ENCODE data around the gene SLC24A3. TPM values are rescaled to one million over a fixed set of nuclear protein-coding genes. Genes with fewer than 3 reads are reported as not detected.

The SLC24A3 gene
- total and polyA plus RNA-seq, 2 of the 13 experiments (the other 11 are each of a cell fraction or from before 2014, with no cell fraction given) = not detected

DNA sequence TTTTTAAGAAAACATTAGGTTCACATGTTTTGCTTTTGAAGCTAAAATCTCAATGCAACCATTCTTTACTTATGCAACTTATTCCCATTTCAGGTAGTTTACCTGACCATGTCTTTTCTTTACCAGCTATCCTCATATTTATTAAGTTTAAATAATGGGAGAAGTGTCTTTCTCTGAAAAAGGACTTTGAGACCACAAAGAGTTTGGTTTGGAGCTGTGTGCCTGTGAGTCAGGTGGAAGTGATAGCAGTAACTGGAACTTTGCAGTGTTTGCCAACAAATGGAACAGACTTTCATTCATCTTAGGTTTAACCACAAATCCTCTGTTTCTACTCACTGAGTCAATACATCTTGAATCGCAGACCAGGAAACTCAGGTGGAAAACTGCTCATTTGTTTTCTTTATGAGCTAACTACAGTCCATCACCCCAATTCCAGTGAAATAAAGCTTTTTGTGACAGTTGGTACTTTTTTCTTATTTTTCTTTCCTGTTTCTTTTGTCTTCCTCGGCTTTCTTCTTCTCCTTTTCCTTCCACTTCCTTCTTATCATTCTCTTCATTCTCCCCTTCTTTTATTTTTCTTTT is 397.3 kb downstream of the SLC24A3 start (continued):
- TF ChIP-seq, protein P1, sequence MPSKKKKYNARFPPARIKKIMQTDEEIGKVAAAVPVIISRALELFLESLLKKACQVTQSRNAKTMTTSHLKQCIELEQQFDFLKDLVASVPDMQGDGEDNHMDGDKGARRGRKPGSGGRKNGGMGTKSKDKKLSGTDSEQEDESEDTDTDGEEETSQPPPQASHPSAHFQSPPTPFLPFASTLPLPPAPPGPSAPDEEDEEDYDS (CRISPR knock-in tag; IDR thresholded peaks at IDR 0.05) = peak; percentile 43; the same call in 1 of the 2 replicates
- TF ChIP-seq KDM1A (CRISPR knock-in tag; IDR thresholded peaks at IDR 0.05) = no peak
- no peak for TF ChIP-seq DNMT1 (CRISPR knock-in tag; IDR thresholded peaks at IDR 0.05)
- TF ChIP-seq, protein P2, sequence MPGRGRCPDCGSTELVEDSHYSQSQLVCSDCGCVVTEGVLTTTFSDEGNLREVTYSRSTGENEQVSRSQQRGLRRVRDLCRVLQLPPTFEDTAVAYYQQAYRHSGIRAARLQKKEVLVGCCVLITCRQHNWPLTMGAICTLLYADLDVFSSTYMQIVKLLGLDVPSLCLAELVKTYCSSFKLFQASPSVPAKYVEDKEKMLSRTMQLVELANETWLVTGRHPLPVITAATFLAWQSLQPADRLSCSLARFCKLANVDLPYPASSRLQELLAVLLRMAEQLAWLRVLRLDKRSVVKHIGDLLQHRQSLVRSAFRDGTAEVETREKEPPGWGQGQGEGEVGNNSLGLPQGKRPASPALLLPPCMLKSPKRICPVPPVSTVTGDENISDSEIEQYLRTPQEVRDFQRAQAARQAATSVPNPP (CRISPR knock-in tag; IDR thresholded peaks at IDR 0.05) = no peak
- peak; percentile 63; the same call in 1 of the 2 replicates for TF ChIP-seq ATF1 (CRISPR knock-in tag; IDR thresholded peaks at IDR 0.05)
- TF ChIP-seq PHF20 (CRISPR knock-in tag; IDR thresholded peaks at IDR 0.05) = no peak
- TF ChIP-seq, protein P3, sequence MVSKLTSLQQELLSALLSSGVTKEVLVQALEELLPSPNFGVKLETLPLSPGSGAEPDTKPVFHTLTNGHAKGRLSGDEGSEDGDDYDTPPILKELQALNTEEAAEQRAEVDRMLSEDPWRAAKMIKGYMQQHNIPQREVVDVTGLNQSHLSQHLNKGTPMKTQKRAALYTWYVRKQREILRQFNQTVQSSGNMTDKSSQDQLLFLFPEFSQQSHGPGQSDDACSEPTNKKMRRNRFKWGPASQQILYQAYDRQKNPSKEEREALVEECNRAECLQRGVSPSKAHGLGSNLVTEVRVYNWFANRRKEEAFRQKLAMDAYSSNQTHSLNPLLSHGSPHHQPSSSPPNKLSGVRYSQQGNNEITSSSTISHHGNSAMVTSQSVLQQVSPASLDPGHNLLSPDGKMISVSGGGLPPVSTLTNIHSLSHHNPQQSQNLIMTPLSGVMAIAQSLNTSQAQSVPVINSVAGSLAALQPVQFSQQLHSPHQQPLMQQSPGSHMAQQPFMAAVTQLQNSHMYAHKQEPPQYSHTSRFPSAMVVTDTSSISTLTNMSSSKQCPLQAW (CRISPR knock-in tag; IDR thresholded peaks at IDR 0.05) = no peak
- no peak for TF ChIP-seq ZFP90 (CRISPR knock-in tag; IDR thresholded peaks at IDR 0.05; ENCODE audit: borderline replicate concordance)
- TF ChIP-seq ZNF788 (CRISPR knock-in tag; IDR thresholded peaks at IDR 0.05; ENCODE audit: borderline replicate concordance) = peak; percentile 66; the same call in 1 of the 2 replicates
- no peak for TF ChIP-seq NFYB (CRISPR knock-in tag; IDR thresholded peaks at IDR 0.05)
- TF ChIP-seq SALL1 (CRISPR knock-in tag; IDR thresholded peaks at IDR 0.05) = peak; percentile 50; the same call in 1 of the 2 replicates
- TF ChIP-seq, protein P4, sequence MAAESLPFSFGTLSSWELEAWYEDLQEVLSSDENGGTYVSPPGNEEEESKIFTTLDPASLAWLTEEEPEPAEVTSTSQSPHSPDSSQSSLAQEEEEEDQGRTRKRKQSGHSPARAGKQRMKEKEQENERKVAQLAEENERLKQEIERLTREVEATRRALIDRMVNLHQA (CRISPR knock-in tag; IDR thresholded peaks at IDR 0.05) = no peak
- no peak for TF ChIP-seq SNRNP70 (IDR thresholded peaks at IDR 0.05; ENCODE audit: low read depth, low read length)
- 0 out of 2 replicates have a peak, but pooled peaks have one; percentile 59 for TF ChIP-seq MXD4 (CRISPR knock-in tag; IDR thresholded peaks at IDR 0.05)
- no peak for TF ChIP-seq SALL2 (CRISPR knock-in tag; IDR thresholded peaks at IDR 0.05)
- TF ChIP-seq FOXO1 (CRISPR knock-in tag; IDR thresholded peaks at IDR 0.05) = peak; percentile 88
- TF ChIP-seq, protein P5, sequence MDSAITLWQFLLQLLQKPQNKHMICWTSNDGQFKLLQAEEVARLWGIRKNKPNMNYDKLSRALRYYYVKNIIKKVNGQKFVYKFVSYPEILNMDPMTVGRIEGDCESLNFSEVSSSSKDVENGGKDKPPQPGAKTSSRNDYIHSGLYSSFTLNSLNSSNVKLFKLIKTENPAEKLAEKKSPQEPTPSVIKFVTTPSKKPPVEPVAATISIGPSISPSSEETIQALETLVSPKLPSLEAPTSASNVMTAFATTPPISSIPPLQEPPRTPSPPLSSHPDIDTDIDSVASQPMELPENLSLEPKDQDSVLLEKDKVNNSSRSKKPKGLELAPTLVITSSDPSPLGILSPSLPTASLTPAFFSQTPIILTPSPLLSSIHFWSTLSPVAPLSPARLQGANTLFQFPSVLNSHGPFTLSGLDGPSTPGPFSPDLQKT (CRISPR knock-in tag; IDR thresholded peaks at IDR 0.05; ENCODE audit: borderline replicate concordance) = no peak
- 0 out of 2 replicates have a peak, but pooled peaks have one; percentile 24 for TF ChIP-seq RORA (CRISPR knock-in tag; IDR thresholded peaks at IDR 0.05)
- no peak for TF ChIP-seq ZNF598 (CRISPR knock-in tag; IDR thresholded peaks at IDR 0.05; ENCODE audit: borderline replicate concordance)
- TF ChIP-seq, protein P6, sequence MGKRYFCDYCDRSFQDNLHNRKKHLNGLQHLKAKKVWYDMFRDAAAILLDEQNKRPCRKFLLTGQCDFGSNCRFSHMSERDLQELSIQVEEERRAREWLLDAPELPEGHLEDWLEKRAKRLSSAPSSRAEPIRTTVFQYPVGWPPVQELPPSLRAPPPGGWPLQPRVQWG (CRISPR knock-in tag; IDR thresholded peaks at IDR 0.05; ENCODE audit: borderline replicate concordance, low read depth) = no peak
- TF ChIP-seq ZNF777 (CRISPR knock-in tag; IDR thresholded peaks at IDR 0.05) = no peak
- TF ChIP-seq, protein P7, sequence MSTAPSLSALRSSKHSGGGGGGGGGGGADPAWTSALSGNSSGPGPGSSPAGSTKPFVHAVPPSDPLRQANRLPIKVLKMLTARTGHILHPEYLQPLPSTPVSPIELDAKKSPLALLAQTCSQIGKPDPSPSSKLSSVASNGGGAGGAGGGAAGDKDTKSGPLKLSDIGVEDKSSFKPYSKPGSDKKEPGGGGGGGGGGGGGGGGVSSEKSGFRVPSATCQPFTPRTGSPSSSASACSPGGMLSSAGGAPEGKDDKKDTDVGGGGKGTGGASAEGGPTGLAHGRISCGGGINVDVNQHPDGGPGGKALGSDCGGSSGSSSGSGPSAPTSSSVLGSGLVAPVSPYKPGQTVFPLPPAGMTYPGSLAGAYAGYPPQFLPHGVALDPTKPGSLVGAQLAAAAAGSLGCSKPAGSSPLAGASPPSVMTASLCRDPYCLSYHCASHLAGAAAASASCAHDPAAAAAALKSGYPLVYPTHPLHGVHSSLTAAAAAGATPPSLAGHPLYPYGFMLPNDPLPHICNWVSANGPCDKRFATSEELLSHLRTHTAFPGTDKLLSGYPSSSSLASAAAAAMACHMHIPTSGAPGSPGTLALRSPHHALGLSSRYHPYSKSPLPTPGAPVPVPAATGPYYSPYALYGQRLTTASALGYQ (CRISPR knock-in tag; IDR thresholded peaks at IDR 0.05) = peak; percentile 35; the same call in 1 of the 2 replicates
